ENCODE data around the gene LONP1.

Gene LONP1

DNA sequence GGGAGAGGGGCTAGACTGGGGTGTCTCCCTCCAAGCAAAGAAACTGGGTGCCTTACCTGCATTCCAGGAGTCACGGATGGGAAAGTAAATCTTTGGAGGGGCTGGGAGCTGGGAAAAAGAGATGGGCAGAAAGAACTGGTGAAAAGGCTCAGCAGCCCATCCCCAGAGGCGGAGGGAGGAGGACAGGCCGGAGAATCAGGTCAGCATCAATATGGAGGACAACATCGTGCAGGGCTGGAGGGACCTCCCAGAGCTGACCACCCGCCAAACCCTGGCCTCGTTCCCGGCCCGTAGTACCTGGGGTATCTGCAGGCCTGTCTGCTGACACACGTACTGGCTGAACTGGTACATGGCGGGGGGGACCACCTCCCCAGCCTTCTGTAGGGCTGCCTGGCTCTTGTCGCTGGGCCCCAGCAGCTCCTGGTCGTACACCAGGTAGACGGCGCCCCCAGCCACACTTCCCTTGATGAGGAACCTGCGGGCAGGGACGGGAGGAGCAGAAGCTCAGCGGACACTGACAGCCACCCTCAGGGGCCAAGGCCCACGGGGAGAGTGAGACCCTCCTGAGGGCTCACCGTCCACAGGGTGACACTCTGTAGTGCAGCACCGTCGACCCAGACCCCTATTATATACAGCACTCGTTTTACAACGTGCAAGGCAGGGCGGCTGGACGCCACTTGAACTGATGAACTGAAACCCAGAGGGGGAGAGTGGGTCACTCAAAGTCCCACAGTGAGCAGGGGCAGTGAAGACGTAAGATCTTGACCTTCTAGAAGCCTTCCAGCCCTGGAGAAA lies 40.5 kb downstream of the LONP1 start:
- no peak for DNase-seq (ENCODE audit: low read depth in 2 of 2)

DNA sequence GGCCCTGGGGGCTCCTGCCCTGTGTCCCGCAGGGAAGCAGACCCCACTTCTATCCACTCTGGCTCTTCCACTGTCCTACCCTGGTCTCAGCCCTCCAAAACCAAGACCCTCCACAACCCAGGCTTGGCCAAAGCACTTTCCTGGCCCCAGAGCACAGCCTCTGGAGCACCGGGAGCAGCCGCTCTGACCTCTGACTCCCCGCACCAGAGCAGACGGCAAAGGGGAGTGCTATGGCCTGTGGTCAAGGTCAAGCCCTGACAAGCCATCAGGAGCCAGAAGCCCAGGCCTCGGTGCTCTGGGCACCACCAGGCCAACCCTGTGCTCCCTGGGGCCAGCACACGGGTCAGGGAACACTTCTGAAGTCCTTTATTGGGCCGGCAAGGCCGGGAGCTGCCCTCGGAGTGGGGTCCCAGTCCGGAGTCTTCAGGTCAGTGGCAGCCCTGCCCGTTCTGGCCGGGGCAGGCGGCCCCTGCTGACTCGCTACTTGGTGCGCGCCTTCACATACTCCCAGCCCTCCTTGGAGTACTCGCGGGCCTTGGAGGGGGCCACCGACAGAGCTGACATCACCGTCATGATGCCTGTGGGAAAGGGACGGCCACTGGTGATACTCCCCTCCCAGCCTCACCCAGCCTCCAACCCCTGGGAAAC lies 41.8 kb downstream of the LONP1 start:
- no peak for DNase-seq (ENCODE audit: low read depth in 2 of 2)

DNA sequence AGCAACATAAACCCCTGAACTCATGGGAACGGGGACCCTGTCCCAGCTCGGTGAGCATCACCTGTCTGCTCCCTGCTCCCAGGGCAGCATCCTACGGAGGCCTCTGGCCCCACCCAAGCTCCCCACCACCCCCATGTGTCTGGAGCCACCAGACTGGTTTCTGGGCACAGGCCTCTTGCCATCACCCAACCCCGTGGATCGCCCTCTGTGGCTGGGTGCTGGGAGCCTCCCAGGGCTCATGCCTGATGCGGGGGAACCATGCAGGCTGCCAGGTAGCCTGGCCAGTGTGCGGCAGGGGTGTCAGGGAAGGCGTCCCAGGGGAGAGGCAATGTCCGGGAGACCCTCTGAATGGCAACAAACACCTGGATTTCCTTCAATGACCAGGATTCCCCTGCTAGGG lies 42.4 kb downstream of the LONP1 start:
- no peak for DNase-seq (ENCODE audit: low read depth in 2 of 2)

DNA sequence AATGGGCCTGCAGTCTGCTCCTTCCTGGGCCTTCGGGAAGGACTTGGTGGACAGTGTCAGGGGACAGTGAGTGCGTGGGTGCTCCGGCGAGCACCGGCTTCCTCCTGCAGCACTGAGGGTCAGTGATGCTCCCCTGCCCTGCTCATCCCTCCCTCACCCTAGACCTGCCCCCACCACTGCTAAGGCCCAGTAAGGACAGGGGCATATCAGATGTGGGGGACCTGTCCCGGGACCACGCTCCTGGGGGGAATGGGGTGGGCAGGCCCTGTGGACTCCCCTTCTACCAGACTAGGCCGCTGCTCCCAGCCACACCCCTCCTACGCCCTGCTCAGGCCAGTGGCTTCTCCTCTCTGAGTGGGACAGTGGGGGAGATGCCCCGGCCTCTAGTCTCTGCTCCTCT lies 42.8 kb downstream of the LONP1 start:
- DNase-seq (ENCODE audit: low read depth in 2 of 2), result no peak

DNA sequence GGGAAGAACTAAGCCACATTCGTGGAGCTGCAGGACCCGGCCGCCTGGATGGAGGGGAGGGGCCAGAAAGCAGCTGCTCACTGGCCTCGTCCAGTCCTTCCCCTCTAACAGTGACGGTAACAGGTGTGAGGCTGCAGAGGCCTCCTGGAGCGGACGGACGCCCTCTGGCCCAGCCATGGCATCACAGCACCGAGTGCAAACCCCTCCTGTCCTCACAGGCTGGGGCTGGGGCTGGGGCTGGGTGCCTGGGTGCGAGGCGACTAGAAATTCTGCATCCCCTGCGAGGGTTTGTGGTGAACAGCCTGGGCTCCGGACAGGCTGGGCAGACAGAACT lies 43.2 kb downstream of the LONP1 start:
- DNase-seq (ENCODE audit: low read depth in 2 of 2), result no peak

DNA sequence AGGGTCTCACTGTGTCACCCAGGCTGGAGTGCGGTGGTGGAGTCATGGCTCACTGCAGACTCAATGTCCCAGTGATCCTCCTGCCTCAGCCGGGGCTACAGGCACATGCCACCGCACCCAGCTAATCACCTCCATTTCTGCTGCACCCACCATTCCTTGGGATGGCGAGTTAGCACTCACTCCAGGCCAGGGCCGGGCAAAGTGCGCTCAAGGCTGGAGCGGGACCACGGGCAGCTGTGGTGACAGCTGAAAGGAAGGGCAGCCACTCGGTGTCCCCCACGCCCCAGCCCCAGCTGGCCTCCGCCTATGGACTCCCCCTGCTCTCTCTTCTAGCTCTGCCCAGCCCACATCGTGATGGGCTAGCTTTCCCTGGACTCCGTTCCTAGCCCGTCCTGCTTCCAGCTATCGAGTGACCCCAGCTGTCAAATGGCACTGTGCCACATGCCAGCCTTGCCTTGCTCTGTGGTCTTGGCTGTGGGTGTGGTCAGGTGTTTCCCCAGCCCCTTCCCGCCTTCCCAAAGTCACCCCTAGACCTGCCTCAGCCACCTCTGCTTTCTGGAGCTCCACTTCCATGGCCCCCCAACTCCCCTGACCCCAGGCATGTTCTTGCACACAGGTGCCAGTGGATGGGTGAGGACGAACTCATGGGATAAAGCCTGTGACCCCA lies 43.7 kb downstream of the LONP1 start:
- no peak for DNase-seq (ENCODE audit: low read depth in 2 of 2)

DNA sequence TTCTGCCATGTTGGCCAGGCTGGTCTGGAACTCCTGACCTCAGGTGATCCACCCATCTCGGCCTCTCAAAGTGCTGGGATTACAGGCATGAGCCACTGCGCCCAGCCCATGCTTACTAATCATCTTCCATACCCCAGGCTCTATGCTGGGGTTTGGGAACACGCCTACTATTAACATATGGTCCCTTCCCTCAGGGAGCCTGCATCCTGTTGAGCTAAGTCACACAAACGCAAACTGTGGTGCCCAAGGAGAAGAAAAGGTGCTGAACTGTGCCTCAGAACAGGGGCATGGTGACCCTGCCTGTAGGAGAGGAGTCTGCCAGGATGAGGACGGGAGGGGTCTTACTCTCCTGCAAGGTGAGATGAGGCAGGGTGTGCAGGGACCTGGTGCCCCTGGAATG lies 45.2 kb downstream of the LONP1 start:
- no peak for DNase-seq (ENCODE audit: low read depth in 2 of 2)

DNA sequence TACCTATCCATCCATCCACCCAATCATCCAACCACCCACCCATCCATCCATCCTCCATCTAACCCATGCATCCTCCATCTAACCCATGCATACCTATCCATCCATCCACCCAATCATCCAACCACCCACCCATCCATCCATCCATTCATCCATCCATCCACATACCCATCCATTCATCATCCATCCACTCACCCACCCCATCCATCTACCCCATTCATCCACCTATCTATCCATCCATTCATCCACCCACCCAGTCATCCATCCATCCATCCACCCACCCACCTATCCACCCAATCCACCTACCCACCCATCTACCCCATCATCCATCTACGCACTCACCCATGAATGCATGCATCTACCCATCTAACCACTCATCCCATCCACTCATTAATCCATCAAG lies 46.2 kb downstream of the LONP1 start:
- DNase-seq (ENCODE audit: low read depth in 2 of 2), result no peak

DNA sequence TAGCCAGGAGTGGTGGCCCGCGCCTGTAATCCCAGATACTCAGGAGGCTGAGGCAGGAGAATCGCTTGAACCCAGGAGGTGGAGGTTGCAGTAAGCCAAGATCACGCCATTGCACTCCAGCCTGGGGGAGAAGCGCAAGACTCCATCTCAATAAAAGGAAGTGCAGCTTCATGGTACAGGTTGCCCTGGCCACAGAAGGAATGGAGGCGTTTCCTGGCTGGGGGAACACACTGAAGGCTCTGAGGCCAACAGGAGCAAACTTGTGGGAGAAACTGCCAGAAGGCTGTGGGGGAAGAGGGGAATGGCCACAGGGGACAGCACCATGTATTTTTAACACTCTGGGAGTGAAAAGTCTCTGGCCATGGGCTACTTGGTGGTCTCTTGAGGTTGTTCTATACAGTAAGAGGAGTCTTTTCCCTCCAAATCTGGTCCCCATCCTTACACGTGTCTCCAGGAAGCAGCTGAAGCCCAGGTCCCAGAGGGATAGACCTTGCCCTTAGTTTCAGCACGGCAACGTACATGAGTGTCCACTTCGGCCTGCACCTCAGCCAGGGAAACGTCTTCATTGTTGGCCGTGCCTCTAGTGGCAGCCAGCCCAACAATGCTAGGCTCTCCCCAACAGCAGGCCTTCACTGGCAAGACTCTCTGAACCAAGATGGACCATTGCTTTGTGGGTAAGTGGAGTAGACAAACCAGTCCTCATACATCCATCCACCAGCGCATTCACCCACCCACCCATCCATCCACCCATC lies 47.1 kb downstream of the LONP1 start:
- no peak for DNase-seq (ENCODE audit: low read depth in 2 of 2)

DNA sequence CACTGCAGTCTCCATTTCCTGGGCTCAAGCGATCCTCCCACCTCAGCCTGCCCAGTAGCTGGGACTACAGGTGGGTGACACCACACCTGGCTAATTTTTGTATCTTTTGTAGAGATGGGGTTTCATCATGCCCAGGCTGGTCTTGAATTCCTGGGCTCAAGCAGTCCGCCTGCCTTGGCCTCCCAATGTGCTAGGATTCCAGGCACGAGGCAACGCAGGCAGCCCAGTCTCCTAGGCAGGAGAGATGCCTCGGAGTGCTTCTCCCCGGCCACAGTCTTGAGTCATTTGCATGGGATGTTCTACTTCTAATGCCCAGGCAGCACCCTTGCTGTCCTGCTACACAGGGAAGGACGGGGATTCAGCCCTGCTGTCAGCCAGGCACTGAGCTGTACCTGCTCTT lies 48.3 kb downstream of the LONP1 start:
- DNase-seq (ENCODE audit: low read depth in 2 of 2), result no peak

DNA sequence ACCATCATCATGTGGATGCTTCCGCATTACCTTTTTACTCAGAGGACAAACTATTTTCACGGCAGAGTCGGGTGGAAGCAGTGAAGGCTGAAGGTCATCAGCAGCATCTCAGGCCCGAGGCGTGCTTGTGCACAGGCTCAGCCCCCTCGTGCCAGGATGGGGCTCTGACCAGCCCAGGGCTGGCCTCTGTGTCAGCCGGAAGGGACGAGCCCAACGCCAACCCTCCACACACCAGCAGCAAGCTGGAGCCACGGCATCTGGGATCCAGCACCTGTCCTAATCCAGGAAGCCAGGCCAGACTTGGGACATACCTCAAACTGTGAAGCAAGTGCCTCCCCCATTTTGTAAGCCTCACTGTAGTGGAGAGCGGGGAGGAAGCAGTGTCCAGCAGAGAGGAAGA lies 50.7 kb downstream of the LONP1 start:
- DNase-seq (ENCODE audit: low read depth in 2 of 2), result no peak

DNA sequence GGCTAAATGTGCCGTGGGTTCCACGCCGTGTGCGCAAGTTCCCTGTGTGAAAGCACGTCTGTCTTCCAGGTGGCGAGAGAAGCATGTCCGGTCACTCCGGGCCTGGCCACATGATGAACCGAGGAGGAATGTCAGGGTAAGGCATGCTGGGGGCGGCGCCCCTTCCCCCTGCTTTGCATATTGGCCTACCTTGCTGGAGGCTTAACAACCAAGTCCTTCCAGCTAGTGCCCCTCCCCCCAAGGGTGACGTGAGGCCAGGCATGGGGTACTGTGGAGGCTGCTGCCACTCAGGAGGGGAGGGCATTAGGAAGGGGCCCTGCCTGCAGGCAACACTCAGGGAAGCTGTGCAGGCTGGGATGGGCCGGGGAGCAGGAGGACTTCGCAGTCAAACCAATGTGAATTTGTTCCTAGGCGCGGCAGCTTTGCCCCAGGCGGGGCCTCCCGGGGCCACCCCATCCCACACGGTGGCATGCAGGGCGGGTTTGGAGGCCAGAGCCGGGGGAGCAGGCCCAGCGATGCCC lies 52.1 kb downstream of the LONP1 start:
- no peak for DNase-seq (ENCODE audit: low read depth in 2 of 2)

DNA sequence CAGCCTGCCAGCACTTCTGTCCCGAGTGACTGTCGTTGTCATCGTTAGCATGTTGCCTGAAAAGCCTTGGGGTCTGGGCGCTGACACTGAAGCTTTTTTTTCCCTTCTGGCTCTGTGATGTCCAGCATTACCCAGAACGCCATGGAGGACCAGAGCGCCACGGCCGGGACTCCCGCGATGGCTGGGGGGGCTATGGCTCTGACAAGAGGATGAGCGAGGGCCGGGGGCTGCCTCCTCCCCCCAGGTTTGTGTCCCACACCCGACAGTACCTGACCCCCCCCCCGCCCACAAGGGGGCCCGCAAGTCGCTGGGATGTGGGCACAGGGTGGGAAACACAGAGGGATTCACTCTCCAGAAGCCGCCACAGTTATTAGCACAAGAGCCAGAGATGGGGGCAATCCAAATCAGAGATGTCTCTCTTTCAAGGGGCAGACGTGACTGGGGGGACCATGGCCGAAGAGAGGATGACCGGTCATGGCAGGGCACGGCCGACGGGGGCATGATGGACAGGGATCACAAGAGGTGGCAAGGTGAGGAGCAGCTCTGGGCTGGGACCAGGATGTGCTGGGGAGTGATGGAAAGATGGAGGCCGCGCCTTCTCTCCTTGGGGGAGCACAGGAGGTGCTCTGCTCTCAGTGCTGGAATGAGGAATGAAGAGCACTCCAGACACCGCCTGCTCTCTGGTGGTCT lies 52.9 kb downstream of the LONP1 start:
- no peak for DNase-seq (ENCODE audit: low read depth in 2 of 2)

DNA sequence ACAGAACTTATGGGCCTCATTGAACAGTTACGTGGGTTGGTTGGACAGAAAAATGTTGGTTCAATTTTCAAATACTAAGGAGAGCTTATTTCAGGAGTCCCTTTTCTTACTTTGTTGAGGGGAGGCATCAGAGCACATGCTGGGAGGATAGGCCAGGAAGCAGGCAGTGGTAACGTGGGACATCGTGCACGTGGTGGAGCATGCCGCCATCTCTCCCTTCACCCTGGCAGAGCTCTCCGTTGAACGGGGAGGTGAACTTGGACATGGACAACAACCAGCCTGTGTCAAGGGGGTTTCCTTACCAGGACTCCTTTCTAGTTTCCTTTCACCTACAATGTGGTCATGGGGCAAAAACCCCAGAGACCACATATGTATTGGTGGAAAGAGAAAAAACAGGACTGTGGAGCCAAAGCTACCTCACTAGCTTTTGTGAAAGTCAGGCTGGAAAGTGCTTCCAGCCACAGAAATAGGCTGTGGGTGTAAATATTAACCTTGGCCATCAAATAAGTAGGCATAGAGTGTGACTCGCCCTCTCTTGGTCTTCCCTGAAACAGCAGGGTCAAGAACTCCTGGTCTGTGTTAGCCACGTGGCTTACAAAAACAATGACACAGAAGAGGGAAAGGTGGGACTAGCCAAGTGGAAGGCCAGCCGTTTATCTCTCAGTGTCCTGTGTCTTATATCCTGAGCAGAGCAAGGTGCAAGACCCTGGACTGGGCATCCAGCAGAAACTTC lies 54.0 kb downstream of the LONP1 start:
- no peak for DNase-seq (ENCODE audit: low read depth in 2 of 2)

DNA sequence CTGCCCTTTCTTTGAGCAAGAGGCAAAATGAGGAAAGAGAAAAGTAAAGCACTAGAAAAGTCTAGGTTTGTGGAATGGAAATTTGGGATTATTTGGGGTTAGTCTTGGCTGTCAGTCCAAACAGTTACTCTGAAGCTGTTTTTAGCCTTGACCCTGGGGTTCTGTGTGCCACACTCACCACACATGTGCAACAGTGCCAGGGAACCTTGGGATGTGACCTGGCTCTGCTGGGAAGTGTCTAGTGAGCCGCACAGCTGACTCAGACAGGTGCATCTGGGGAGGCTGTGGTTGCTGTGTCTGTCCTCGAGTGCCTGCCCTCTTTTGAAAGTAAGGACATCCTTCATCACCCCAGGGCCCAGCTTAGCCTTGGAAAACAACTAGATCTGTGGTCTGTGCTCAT lies 55.4 kb downstream of the LONP1 start:
- no peak for DNase-seq (ENCODE audit: low read depth in 2 of 2)

DNA sequence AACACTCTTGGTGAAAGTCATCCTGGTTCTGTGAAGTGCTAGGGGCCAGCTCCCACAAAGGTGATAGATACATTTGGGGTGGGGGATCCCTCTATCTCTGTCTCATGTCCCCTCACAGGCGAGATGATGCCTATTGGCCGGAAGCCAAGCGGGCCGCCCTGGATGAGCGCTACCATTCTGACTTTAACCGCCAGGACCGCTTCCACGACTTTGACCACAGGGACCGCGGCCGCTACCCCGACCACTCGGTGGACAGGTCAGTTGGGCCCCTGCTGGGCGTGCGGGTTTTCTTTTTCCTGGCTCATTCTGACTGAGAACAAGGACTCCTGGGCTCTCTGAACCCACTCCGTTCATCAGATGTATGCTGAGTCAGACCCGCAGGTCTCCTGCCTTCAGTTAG lies 56.0 kb downstream of the LONP1 start:
- no peak for DNase-seq (ENCODE audit: low read depth in 2 of 2)

DNA sequence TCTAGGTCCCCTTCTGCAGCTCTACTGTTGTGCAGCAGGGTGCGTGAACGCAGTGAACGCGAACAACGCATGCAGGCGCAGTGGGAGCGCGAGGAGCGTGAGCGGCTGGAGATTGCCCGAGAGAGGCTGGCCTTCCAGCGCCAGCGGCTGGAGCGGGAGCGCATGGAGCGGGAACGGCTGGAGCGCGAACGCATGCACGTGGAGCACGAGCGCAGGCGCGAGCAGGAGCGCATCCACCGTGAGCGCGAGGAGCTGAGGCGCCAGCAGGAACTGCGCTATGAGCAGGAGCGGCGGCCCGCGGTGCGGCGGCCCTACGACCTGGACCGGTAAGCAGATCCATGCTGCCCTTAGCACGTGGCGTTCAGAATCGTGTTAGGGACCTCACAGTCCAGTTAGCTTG lies 58.5 kb downstream of the LONP1 start:
- DNase-seq (ENCODE audit: low read depth in 2 of 2), result no peak

DNA sequence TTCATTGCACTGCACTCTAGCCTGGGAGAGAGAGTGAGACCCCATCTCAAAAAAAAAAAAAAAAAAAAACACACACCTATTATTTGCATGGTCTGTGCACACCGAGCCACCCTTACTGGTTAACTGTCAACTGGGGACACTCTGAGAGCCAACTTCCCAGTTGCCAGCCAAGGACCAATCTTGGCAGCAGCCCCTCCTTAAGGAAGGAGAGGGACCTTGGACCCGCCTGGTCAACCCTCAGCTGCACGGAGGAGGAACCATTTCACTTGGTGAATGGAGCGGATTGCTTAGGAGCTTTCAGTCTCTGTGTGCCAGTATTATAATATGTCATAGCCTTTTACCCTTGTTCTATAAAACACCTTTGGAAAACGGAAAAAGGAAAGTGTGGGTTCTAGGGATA lies 64.5 kb downstream of the LONP1 start:
- DNase-seq (ENCODE audit: low read depth in 2 of 2), result no peak

DNA sequence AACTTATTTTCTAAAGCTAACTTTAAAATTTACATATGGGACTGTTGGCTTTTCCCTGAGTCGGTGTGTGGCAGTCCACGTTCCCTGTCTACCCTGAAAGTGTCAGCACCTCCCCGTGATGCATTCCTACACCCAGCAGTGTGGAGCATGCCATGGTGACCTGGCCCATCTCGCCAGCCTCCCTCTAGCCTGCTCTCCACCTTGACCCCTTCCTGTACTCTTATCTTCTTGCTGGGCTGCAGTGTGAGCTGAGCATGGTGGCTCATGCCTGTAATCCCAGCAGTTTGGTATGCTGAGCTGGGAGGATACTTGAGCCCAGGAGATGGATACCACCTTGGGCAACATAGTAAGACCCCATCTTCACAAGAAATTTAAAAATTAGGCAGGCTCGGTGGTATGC lies 65.0 kb downstream of the LONP1 start:
- no peak for DNase-seq (ENCODE audit: low read depth in 2 of 2)

DNA sequence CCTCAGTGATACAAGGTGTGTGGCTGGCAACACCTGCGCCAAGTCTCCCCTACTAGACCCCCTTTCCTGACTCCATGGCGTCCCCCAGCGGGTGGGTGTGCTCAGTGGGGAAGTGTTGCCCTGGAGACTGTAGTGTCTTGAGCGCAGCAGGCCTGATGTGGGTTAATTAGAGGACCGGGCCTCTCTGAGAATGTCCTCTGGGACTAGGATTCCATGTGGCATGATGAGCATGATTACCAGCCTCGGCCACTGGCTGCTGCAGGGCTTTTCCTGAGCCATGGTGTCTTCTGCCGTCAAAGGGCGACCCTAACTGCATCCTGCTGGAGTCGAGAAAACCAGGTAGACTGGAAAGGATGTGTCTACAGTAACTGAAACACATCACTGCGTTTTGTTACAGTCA lies 67.7 kb downstream of the LONP1 start:
- DNase-seq (ENCODE audit: low read depth in 2 of 2), result no peak

DNA sequence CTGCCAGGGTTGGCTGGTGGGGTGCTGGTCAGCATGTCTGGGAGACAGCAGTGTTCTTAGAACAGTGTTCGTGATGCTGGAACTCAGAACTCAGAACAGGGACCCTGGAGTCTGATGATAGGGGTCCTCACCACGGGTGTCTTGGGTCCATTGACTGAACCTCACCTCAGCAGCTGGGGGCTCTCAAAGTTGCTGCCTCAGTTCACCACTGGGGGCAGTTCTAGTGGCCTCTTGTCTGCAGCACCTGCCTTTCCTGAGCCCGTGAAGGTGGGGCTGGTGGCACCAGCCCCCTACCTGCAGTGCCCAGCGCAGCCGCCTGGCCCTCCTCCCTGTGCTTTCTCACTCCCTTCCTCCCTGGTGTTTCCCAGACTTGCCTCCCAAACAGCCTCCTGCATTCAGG lies 68.6 kb downstream of the LONP1 start:
- DNase-seq (ENCODE audit: low read depth in 2 of 2), result no peak
